Kidney (tissue), 14 donors: ENCODE measurements around the gene GREM2. TPM values are rescaled to one million over a fixed set of nuclear protein-coding genes. Genes with fewer than 3 reads are reported as not detected.
A peak's percentile ranks its signal among the peaks of the same experiment; 100 is the strongest.

Experiments used
- DNase-seq, 5 donors: peaks; one replicate each; pipeline ENCODE4 v3.0.0-alpha.2; 2013 to 2020
- FAIRE-seq: peaks from 2 replicates; lab custom pipeline; 2012; peaks lifted over from hg19 to GRCh38; lab: Jason Lieb, UNC
- H3K27ac ChIP-seq, 2 donors: one replicate each; pipeline ENCODE4 v1.7.0; 2013; ENCODE audit warnings: low read depth in 2 of 2, low read length in 2 of 2, inconsistent platforms in 1 of 2
- H3K27me3 ChIP-seq: one replicate; pipeline ENCODE4 v1.7.1; 2013; ENCODE audit warnings: low read length, inconsistent platforms; ENCODE audit not compliant: control insufficient read depth, insufficient read depth
- H3K36me3 ChIP-seq, 3 donors: one replicate each; pipeline versions ENCODE4 v1.7.0 to v1.7.1; 2013; ENCODE audit warnings: low read length in 3 of 3, control low read depth in 1 of 3, inconsistent platforms in 1 of 3; ENCODE audit not compliant: insufficient read depth in 3 of 3, control insufficient read depth in 2 of 3
- H3K4me1 ChIP-seq, 3 donors: one replicate each; pipeline versions ENCODE4 v1.7.0 to v1.7.1; 2013; ENCODE audit warnings: low read length in 3 of 3, inconsistent platforms in 1 of 3, low read depth in 1 of 3; ENCODE audit not compliant: control insufficient read depth in 2 of 3, insufficient read depth in 2 of 3
- H3K4me3 ChIP-seq, 3 donors: one replicate each; pipeline versions ENCODE4 v1.7.0 to v1.8.1; 2013; ENCODE audit warnings: low read length in 3 of 3, control low read depth in 1 of 3, inconsistent platforms in 1 of 3
- H3K9ac ChIP-seq, 3 donors: one replicate each; pipeline versions ENCODE4 v1.7.0 to v1.7.1; 2013; ENCODE audit warnings: low read length in 3 of 3, control low read depth in 1 of 3, inconsistent platforms in 1 of 3
- H3K9me3 ChIP-seq, 3 donors: one replicate each; pipeline versions ENCODE4 v1.7.0 to v1.7.1; 2013; ENCODE audit warnings: low read length in 3 of 3, control low read depth in 1 of 3, inconsistent platforms in 1 of 3; ENCODE audit not compliant: control insufficient read depth in 2 of 3, insufficient read depth in 1 of 3
- intact Hi-C: fragments of 100-400 bp; cut with DNase I; formaldehyde crosslinking; loops from one replicate; pipeline ENCODE4 v1.11.1; 2022
- polyA plus RNA-seq: library from polyadenylated mRNA; stranded (reverse); fragments of 350-450 nt; fragmentation: Illumina TruSeq; extraction: RNeasy Lipid Tissue Mini Kit (QIAGEN cat#74804); gene quantifications from one replicate; pipeline ENCODE4 v1.2.3, GENCODE V29; 2014; ENCODE audit warnings: low read depth, low replicate concordance; ENCODE audit not compliant: insufficient read depth
- total RNA-seq: library from RNA; stranded (reverse); fragmentation: NEBNext Ultra II Directional; extraction: Animal tissue kit (Norgen Biotek cat#: 25700); gene quantifications from one replicate; pipeline ENCODE4 v1.2.1, GENCODE V29; 2021
- TF ChIP-seq, protein P1 (sequence below): IDR thresholded peaks from 3 replicates; pipeline ENCODE4 v1.5.1; 2012; ENCODE audit warnings: mild to moderate bottlenecking, moderate library complexity, borderline replicate concordance; ENCODE audit not compliant: insufficient read depth; ENCODE audit errors: extremely low read depth
- donor health status: control.
- donor health status: control.
- donor health status: control.
- donor health status: control.
- donor health status: control.
- donor health status: DM: yes; HTN: yes; CAD: no.
- donor health status: Normal renal cell carcinoma (clear cell type).

GREM2 gene
- total and polyA plus RNA-seq, 2 donors from 2014 or later, result 0.34 to 0.50 TPM

DNA sequence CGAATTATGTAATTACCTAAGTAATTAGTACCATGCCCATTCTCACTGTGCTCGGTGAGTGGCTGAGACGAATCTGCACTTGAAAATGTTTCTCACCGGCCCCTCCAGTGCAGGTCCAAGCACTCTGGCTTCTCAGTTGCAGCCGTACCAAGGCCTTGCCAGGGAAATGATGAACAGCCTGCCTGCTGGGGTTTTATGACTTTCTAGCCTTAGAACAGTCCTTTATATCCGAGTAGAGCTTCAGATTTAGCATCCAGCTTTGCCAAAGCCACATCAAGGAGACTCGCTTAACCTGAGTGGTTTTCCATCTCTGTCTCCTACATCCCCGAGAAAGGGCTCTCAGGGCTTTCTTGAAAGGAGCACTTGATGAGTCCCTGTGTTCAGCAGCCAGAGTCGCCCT is 83.4 kb downstream of the GREM2 start:
- no peaks in the 10 kb centered on the region for H3K4me1 ChIP-seq
- no peak overlapping the region for H3K4me3 ChIP-seq
- H3K27me3 ChIP-seq, result no peaks in the 10 kb centered on the region
- no peak for DNase-seq
- TF ChIP-seq, protein P1, sequence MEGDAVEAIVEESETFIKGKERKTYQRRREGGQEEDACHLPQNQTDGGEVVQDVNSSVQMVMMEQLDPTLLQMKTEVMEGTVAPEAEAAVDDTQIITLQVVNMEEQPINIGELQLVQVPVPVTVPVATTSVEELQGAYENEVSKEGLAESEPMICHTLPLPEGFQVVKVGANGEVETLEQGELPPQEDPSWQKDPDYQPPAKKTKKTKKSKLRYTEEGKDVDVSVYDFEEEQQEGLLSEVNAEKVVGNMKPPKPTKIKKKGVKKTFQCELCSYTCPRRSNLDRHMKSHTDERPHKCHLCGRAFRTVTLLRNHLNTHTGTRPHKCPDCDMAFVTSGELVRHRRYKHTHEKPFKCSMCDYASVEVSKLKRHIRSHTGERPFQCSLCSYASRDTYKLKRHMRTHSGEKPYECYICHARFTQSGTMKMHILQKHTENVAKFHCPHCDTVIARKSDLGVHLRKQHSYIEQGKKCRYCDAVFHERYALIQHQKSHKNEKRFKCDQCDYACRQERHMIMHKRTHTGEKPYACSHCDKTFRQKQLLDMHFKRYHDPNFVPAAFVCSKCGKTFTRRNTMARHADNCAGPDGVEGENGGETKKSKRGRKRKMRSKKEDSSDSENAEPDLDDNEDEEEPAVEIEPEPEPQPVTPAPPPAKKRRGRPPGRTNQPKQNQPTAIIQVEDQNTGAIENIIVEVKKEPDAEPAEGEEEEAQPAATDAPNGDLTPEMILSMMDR, result no peak
- no peak overlapping the region for H3K27ac ChIP-seq
- no peak overlapping the region for H3K9ac ChIP-seq
- intact Hi-C loops, result no loop called here
- FAIRE-seq, result no peak
- no peaks in the 10 kb centered on the region for H3K36me3 ChIP-seq
- H3K9me3 ChIP-seq, result no peaks in the 10 kb centered on the region

DNA sequence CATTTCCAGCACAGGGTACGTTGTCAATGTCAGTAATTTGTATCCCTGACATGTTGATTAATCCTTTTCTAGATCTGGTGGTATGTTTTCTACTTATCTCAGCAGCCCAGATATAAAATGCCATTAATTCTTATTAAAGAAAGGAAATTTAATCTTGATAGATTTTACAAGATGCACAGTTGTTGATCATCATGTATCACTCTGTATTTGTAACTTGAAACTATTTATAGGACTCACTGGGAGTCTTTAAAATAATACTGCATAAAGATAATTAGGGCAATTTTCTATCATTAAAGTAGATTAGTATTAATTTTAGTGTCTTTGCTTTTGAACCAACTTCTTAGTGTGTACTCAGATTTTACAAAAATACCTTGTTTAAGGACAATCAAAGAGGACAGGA is 84.9 kb downstream of the GREM2 start:
- FAIRE-seq, result no peak
- DNase-seq, result no peak
- H3K36me3 ChIP-seq, result no peaks in the 10 kb centered on the region
- no peaks in the 10 kb centered on the region for H3K4me1 ChIP-seq
- H3K9ac ChIP-seq, result no peak overlapping the region
- TF ChIP-seq, protein P1, result no peak
- no peaks in the 10 kb centered on the region for H3K27me3 ChIP-seq
- H3K27ac ChIP-seq, result no peak overlapping the region
- no peak overlapping the region for H3K4me3 ChIP-seq
- intact Hi-C loops, result no loop called here
- H3K9me3 ChIP-seq, result no peaks in the 10 kb centered on the region

DNA sequence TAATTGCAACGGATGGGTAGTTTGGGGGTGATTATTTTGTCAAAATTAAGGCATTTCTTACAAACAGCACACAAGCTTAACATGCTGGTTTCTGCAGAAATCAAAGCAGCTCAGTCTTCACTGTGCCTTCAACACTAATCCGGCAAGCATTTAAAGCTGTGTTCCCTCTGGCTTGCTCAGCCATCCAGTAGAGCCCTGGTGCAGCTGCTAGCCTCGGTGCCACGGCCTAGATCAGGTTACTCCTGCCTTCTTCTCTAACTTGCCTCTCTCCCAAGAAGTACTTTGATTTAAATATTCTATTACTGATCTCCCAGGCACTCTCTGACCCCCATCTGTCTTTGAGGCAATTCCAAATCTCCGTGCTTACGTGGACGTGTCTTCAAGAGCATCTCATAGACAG is 85.6 kb downstream of the GREM2 start:
- Histone ChIP-seq H3K27ac (no peak overlapping the region), H3K4me1 (no peaks in the 10 kb centered on the region), H3K36me3 (no peaks in the 10 kb centered on the region), H3K9ac (no peak overlapping the region), H3K27me3 (no peaks in the 10 kb centered on the region), H3K4me3 (no peak overlapping the region), H3K9me3 (no peaks in the 10 kb centered on the region)
- DNase-seq (peak in 4 of 5 donors; percentile 35 to 61 (median 53)), FAIRE-seq (no peak)
- TF ChIP-seq, protein P1, result no peak
- intact Hi-C loops, result no loop called here
